Kidney epithelial cell (primary cell): ENCODE measurements around the gene AURKA. TPM values are rescaled to one million over a fixed set of nuclear protein-coding genes. Genes with fewer than 3 reads are reported as not detected.

Experiments
- DNase-seq: peaks from one replicate; pipeline ENCODE4 v3.0.0-alpha.2; 2010; ENCODE audit warnings: low read depth
- H3K27me3 ChIP-seq: 2 replicates; pipeline ENCODE4 v1.6.0; 2011; ENCODE audit warnings: low read length; ENCODE audit not compliant: control insufficient read depth, insufficient read depth
- H3K36me3 ChIP-seq: 2 replicates; pipeline ENCODE4 v1.5.1; 2011; ENCODE audit warnings: low read length; ENCODE audit not compliant: control insufficient read depth, insufficient read depth
- H3K4me3 ChIP-seq: 2 replicates; pipeline ENCODE4 v1.5.1; 2011; ENCODE audit warnings: low read depth, mild to moderate bottlenecking, control low read depth, low read length
- CTCF ChIP-seq: IDR thresholded peaks from 2 replicates; pipeline ENCODE4 v1.5.1; 2011; ENCODE audit warnings: mild to moderate bottlenecking, moderate library complexity, low read length, control low read depth, inconsistent platforms; ENCODE audit not compliant: insufficient read depth, poor library complexity, severe bottlenecking
- total RNA-seq: library from RNA; depleted of rRNA; stranded (reverse); fragments of >200 nt; gene quantifications from 2 replicates; pipeline ENCODE4 v1.2.3, GENCODE V29; 2015

Gene AURKA
- total RNA-seq, 1 donor from 2014 or later = 8.0 TPM

GRCh38 chr20:56352345-56353055 is 39.5 kb downstream of the AURKA start:
- peaks cover 8% of the 10 kb centered on the region for H3K27me3 ChIP-seq
- no peak for TF ChIP-seq CTCF
- H3K36me3 ChIP-seq = no peaks in the 10 kb centered on the region
- no peak overlapping the region for H3K4me3 ChIP-seq
- DNase-seq = no peak

GRCh38 chr20:56350842-56351241 is 41.2 kb downstream of the AURKA start:
- no peak for DNase-seq
- no peak overlapping the region for H3K4me3 ChIP-seq
- H3K36me3 ChIP-seq = no peaks in the 10 kb centered on the region
- peaks cover 10% of the 10 kb centered on the region for H3K27me3 ChIP-seq
- no peak for TF ChIP-seq CTCF

GRCh38 chr20:56348746-56349145 is 43.3 kb downstream of the AURKA start:
- DNase-seq = no peak
- TF ChIP-seq CTCF = no peak
- no peaks in the 10 kb centered on the region for H3K36me3 ChIP-seq
- H3K27me3 ChIP-seq = peaks cover 19% of the 10 kb centered on the region
- H3K4me3 ChIP-seq = no peak overlapping the region

- no peak for DNase-seq
- Histone ChIP-seq H3K4me3 (no peak overlapping the region), H3K27me3 (peaks cover 23% of the 10 kb centered on the region), H3K36me3 (no peaks in the 10 kb centered on the region)
- no peak for TF ChIP-seq CTCF
These were observed 43.7 kb downstream of the AURKA start for GRCh38 chr20:56348305-56348693.

GRCh38 chr20:56347628-56348304 is 44.2 kb downstream of the AURKA start:
- H3K36me3 ChIP-seq = no peaks in the 10 kb centered on the region
- DNase-seq = no peak
- no peak overlapping the region for H3K4me3 ChIP-seq
- peaks cover 29% of the 10 kb centered on the region for H3K27me3 ChIP-seq
- no peak for TF ChIP-seq CTCF
